HG02763 (cell line): Measurements from ENCODE around the gene APBA2.
"Not testable (repeated sequence)": the region's sequence is repeated elsewhere in the genome, so short reads cannot be mapped to it uniquely, and the experiment has no call there.

ENCODE experiments used
- ATAC-seq: cut with Tn5 transposase; IDR thresholded peaks from one replicate; pipeline ENCODE4 v1.9.1; 2021; ENCODE audit warnings: mild to moderate bottlenecking, moderate library complexity; ENCODE audit not compliant: unreplicated experiment

Gene APBA2

GRCh38 chr15:29031502-29032228, 145.9 kb downstream of the APBA2 start:
- no peak for ATAC-seq

- no peak for ATAC-seq
Measured at GRCh38 chr15:29032229-29032625, 146.5 kb downstream of the APBA2 start.

GRCh38 chr15:29032751-29033150, 147.0 kb downstream of the APBA2 start:
- no peak for ATAC-seq

- no peak for ATAC-seq
Measured at GRCh38 chr15:29034151-29034550, 148.4 kb downstream of the APBA2 start.

- no peak for ATAC-seq
Measured at GRCh38 chr15:29034593-29035335, 149.0 kb downstream of the APBA2 start.

GRCh38 chr15:29035336-29036285, 149.8 kb downstream of the APBA2 start:
- no peak for ATAC-seq

- ATAC-seq: no peak
Measured at GRCh38 chr15:29037997-29038705, 152.4 kb downstream of the APBA2 start.

GRCh38 chr15:29039466-29040369, 153.9 kb downstream of the APBA2 start:
- ATAC-seq: no peak

GRCh38 chr15:29040370-29040751, 154.6 kb downstream of the APBA2 start:
- no peak for ATAC-seq

- ATAC-seq: no peak
Measured at GRCh38 chr15:29043736-29044502, 158.1 kb downstream of the APBA2 start.

GRCh38 chr15:29044503-29044901, 158.7 kb downstream of the APBA2 start:
- ATAC-seq: no peak

- not testable (repeated sequence) for ATAC-seq
Measured at GRCh38 chr15:29045161-29045560, 159.4 kb downstream of the APBA2 start.

- no peak for ATAC-seq
Measured at GRCh38 chr15:29045717-29046116, 159.9 kb downstream of the APBA2 start.

- no peak for ATAC-seq
Measured at GRCh38 chr15:29046281-29046810, 160.6 kb downstream of the APBA2 start.

GRCh38 chr15:29046977-29047376, 161.2 kb downstream of the APBA2 start:
- ATAC-seq: no peak

GRCh38 chr15:29048011-29048410, 162.2 kb downstream of the APBA2 start:
- ATAC-seq: no peak

- no peak for ATAC-seq
Measured at GRCh38 chr15:29050870-29051269, 165.1 kb downstream of the APBA2 start.

- no peak for ATAC-seq
Measured at GRCh38 chr15:29051422-29051821, 165.6 kb downstream of the APBA2 start.

- ATAC-seq: no peak
Measured at GRCh38 chr15:29053006-29053405, 167.2 kb downstream of the APBA2 start.
